GM12878 (cell line): ENCODE data around the gene IDI2. TPM values are rescaled to one million over a fixed set of nuclear protein-coding genes. Genes with fewer than 3 reads are reported as not detected.

Experiments used
- ATAC-seq: fragments of 200-7000 bp; cut with Tn5 transposase; 3 replicates; pipeline ENCODE4 v1.9.1; 2020; ENCODE audit warnings: mild to moderate bottlenecking, moderate library complexity
- BruUV-seq: library from RNA; stranded (reverse); fragments of 400-500 nt; replicated peaks from 2 replicates; lab custom pipeline; 2021; lab: Mats Ljungman, UMichigan
- CTCF ChIA-PET: fragments of 300-600 bp; sonication (Branson Sonifier 250); formaldehyde crosslinking; extraction: SDS; loops from one replicate; lab custom pipeline; 2021; ENCODE audit warnings: inconsistent platforms; lab: Yijun Ruan, JAX
- POLR2A ChIA-PET: fragments of 350-600 bp; formaldehyde crosslinking; extraction: SDS; loops from one replicate; lab custom pipeline; 2021; ENCODE audit warnings: inconsistent platforms; lab: Charles Lee
- RAD21 ChIA-PET: fragments of 300-600 bp; sonication (Branson Sonifier 250); formaldehyde crosslinking; loops from one replicate; lab custom pipeline; 2023; ENCODE audit warnings: antibody characterized with exemption; ENCODE audit not compliant: unreplicated experiment; lab: Charles Lee
- SMC1A ChIA-PET: fragments of 300-600 bp; sonication (Branson Sonifier 250); formaldehyde crosslinking; loops from one replicate; lab custom pipeline; 2023; ENCODE audit not compliant: unreplicated experiment, uncharacterized antibody; lab: Charles Lee
- DNase-seq: peaks from one replicate; pipeline ENCODE4 v3.0.0-alpha.2; 2011; ENCODE audit warnings: low read depth, low spot score
- FAIRE-seq: peaks from 3 replicates; lab custom pipeline; 2011; peaks lifted over from hg19 to GRCh38; lab: Jason Lieb, UNC
- H2AFZ ChIP-seq: 2 replicates; pipeline ENCODE4 v1.6.0; 2011; ENCODE audit warnings: low read depth, low read length, control low read depth; ENCODE audit not compliant: control insufficient read depth
- H3K27ac ChIP-seq: 2 replicates; pipeline ENCODE4 v1.5.1; 2011; ENCODE audit warnings: control low read depth; ENCODE audit not compliant: control insufficient read depth, insufficient read depth
- H3K27me3 ChIP-seq, 2 experiments: replicated peaks in 1 of 2; 2 replicates each; pipeline versions ENCODE4 v1.6.0 to v1.6.1; 2011; ENCODE audit warnings: low read length in 1 of 2; ENCODE audit not compliant: control insufficient read depth in 2 of 2, insufficient read depth in 2 of 2
- H3K36me3 ChIP-seq, 2 experiments: 2 replicates each; pipeline ENCODE4 v1.5.1; 2011; ENCODE audit warnings: low read length in 1 of 2; ENCODE audit not compliant: control insufficient read depth in 2 of 2, insufficient read depth in 2 of 2
- H3K4me1 ChIP-seq: 2 replicates; pipeline ENCODE4 v1.6.1; 2011; ENCODE audit warnings: mild to moderate bottlenecking, low read length, moderate library complexity, mixed read lengths; ENCODE audit not compliant: control insufficient read depth, insufficient read depth
- H3K4me2 ChIP-seq: 2 replicates; pipeline ENCODE4 v1.6.0; 2011; ENCODE audit warnings: control low read depth; ENCODE audit not compliant: control insufficient read depth, insufficient read depth
- H3K4me3 ChIP-seq: fragments of 200-600 bp; sonication (generic); 2 replicates; pipeline ENCODE4 v1.5.1; 2016
- H3K79me2 ChIP-seq: 2 replicates; pipeline ENCODE4 v1.6.0; 2011; ENCODE audit warnings: low read length; ENCODE audit not compliant: control insufficient read depth, insufficient read depth
- H3K9ac ChIP-seq: 2 replicates; pipeline ENCODE4 v1.8.0; 2011; ENCODE audit warnings: low read length, control low read depth, mixed read lengths; ENCODE audit not compliant: control insufficient read depth, insufficient read depth
- H3K9me3 ChIP-seq: replicated peaks from 3 replicates; pipeline ENCODE4 v1.5.1; 2011; ENCODE audit warnings: mild to moderate bottlenecking, low read length; ENCODE audit not compliant: control insufficient read depth, insufficient read depth
- H4K20me1 ChIP-seq: 2 replicates; pipeline ENCODE4 v1.6.0; 2011; ENCODE audit not compliant: control insufficient read depth, insufficient read depth
- ATF2 ChIP-seq: IDR thresholded peaks from 2 replicates; pipeline ENCODE4 v1.6.1; 2012; ENCODE audit warnings: low read length, inconsistent platforms
- BCL11A ChIP-seq: IDR thresholded peaks from 2 replicates; pipeline ENCODE4 v1.6.1; 2011; ENCODE audit warnings: low read depth, low read length
- BRCA1 ChIP-seq: IDR thresholded peaks from 2 replicates; pipeline ENCODE4 v1.6.1; 2011; ENCODE audit warnings: low read depth, low read length, improper control_type of control experiment
- CBX5 ChIP-seq: sonication (generic); IDR thresholded peaks from 2 replicates; pipeline ENCODE4 v1.6.1; 2016; ENCODE audit warnings: low read depth, moderate library complexity, mild to moderate bottlenecking, inconsistent platforms
- CHD4 ChIP-seq: fragments of 200-600 bp; sonication (generic); IDR thresholded peaks from 2 replicates; pipeline ENCODE4 v1.6.1; 2016; ENCODE audit warnings: mild to moderate bottlenecking
- EED ChIP-seq: sonication (generic); IDR thresholded peaks from 2 replicates; pipeline ENCODE4 v1.6.1; 2016; ENCODE audit warnings: antibody characterized with exemption, low read depth
- IKZF2 ChIP-seq, 2 experiments: fragments of 450-650 bp; IDR thresholded peaks; 2 replicates each; pipeline ENCODE4 v1.6.1; 2017; ENCODE audit warnings: mild to moderate bottlenecking in 2 of 2, moderate library complexity in 2 of 2
- JUND ChIP-seq: IDR thresholded peaks from 2 replicates; pipeline ENCODE4 v1.6.1; 2012; ENCODE audit warnings: low read depth, mild to moderate bottlenecking, low read length, improper control_type of control experiment, moderate library complexity
- KDM1A ChIP-seq: fragments of 200-600 bp; sonication (generic); IDR thresholded peaks from 2 replicates; pipeline ENCODE4 v1.6.1; 2016; ENCODE audit warnings: borderline replicate concordance
- MYB ChIP-seq: fragments of 150-350 bp; IDR thresholded peaks from 2 replicates; pipeline ENCODE4 v1.6.1; 2014; ENCODE audit warnings: mild to moderate bottlenecking, low read depth, low read length, borderline replicate concordance
- NFIC ChIP-seq: IDR thresholded peaks from 2 replicates; pipeline ENCODE4 v1.6.1; 2012; ENCODE audit warnings: low read depth, mild to moderate bottlenecking, inconsistent platforms, low read length, moderate library complexity
- RAD51 ChIP-seq: fragments of 450-650 bp; IDR thresholded peaks from 2 replicates; pipeline ENCODE4 v1.6.1; 2016; ENCODE audit warnings: moderate library complexity, mild to moderate bottlenecking, inconsistent platforms
- SREBF1 ChIP-seq: IDR thresholded peaks from 2 replicates; pipeline ENCODE4 v1.6.1; 2012; ENCODE audit warnings: mild to moderate bottlenecking, low read length
- ZNF217 ChIP-seq: fragments of 450-650 bp; IDR thresholded peaks from 2 replicates; pipeline ENCODE4 v1.6.1; 2017; ENCODE audit warnings: antibody characterized with exemption, mild to moderate bottlenecking
- ZNF24 ChIP-seq: fragments of 450-650 bp; IDR thresholded peaks from 2 replicates; pipeline ENCODE4 v1.6.1; 2017; ENCODE audit warnings: antibody characterized with exemption, mild to moderate bottlenecking
- WGBS: methylation state at CpG from one replicate; pipeline ENCODE4 v1.1.6; 2016; ENCODE audit warnings: low lambda C conversion rate; ENCODE audit not compliant: insufficient replicate concordance, insufficient coverage; ENCODE audit errors: missing lambda C conversion rate; 5-methylcytosine and 5-hydroxymethylcytosine counted together
- in situ Hi-C: fragments of 300-500 bp; cut with MboI; formaldehyde crosslinking; loops from 9 replicates; pipeline ENCODE4 v1.14.3; 2018; ENCODE audit warnings: mixed read lengths
- intact Hi-C: fragments of 100-400 bp; cut with micrococcal nuclease; formaldehyde crosslinking; loops from one replicate; pipeline ENCODE4 v1.14.2; 2022; ENCODE audit not compliant: unreplicated experiment
- polyA plus RNA-seq, 11 experiments: library from polyadenylated mRNA; depleted of rRNA in 4 of 11; unstranded in 6 of 11; stranded (reverse) in 5 of 11; fragments of >200 nt; fragmentation: Nextera tagmentation in 4 of 11; fragmentation: Illumina TruSeq in 1 of 11; extraction: Ambion mirVana in 4 of 11; extraction: Trizol in 1 of 11; gene quantifications; 1 replicate in 1 of 11; 2 replicates in 10 of 11; pipeline versions ENCODE4 v1.2.1 to v1.2.3, GENCODE V29; 2011 to 2016; ENCODE audit warnings: inconsistent platforms in 2 of 11, missing spikeins in 2 of 11, low read depth in 1 of 11
- total RNA-seq, 4 experiments: library from RNA; depleted of rRNA in 3 of 4; stranded (reverse); fragments of >200 nt in 3 of 4; fragmentation: Illumina TruSeq in 1 of 4; extraction: Trizol in 1 of 4; gene quantifications; 2 replicates each; pipeline versions ENCODE4 v1.2.1 to v1.2.3, GENCODE V29; 2013 to 2021
- TF ChIP-seq, protein P1 (sequence below): fragments of 450-650 bp; IDR thresholded peaks from 2 replicates; pipeline ENCODE4 v1.6.1; 2016; ENCODE audit warnings: mild to moderate bottlenecking
- TF ChIP-seq, protein P2 (sequence below): fragments of 450-650 bp; IDR thresholded peaks from 2 replicates; pipeline ENCODE4 v1.6.1; 2017; ENCODE audit warnings: mild to moderate bottlenecking, moderate library complexity
- TF ChIP-seq, protein P3 (sequence below): IDR thresholded peaks from 2 replicates; pipeline ENCODE4 v1.6.1; 2011; ENCODE audit warnings: low read depth, mild to moderate bottlenecking, low read length, moderate library complexity, borderline replicate concordance; ENCODE audit errors: extremely low read depth

The IDI2 gene
- total and polyA plus RNA-seq, 10 of the 15 experiments (the other 5 are each of a cell fraction or from before 2014, with no cell fraction given): 0.06 TPM; not detected in 9

DNA sequence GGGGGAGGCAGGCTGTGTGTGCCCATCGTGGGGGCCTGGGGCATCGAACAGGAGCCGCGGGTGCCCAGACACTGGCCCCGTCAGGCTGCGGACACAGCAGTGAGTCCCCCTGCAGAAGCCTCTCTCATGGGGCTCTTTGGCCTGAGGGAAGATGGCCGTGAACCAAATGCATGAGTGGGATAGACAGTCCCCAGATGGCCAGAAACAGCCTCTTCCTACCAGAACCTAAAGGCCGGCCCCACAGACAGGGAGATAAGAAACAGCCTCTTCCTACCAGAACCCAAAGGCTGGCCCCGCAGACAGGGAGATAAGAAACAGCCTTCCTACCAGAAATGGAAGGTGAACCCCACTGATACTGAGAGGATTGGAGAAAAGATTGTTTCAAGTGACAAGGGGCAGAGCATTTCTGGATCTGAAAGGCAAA lies 16.6 kb downstream of the IDI2 start (continued):
- no peak for TF ChIP-seq IKZF2 (IDR thresholded peaks at IDR 0.05)

DNA sequence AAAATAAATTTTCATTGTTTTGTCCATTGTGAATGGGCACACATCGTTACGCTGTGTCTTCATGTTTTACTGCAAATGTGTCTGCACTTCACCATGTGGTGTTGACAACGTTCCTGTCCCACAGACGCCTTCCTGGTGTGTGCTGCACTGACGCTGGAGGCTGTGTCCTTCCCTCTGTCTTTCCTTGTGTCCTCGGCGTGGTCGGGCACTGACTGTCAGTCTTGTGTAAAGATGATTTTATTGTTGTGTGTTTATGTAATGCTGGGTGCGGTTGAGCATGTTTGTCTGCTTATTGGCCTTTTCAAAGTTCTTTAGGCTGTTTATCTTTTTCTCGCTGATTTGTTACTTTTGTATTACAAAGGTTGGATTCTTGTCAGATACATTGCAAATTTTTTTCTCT lies 18.1 kb downstream of the IDI2 start:
- CTCF ChIA-PET: no interaction called here
- POLR2A ChIA-PET: no interaction called here
- Histone ChIP-seq H3K4me2 (no peak overlapping the region), H3K9me3 (peaks cover 3% of the 10 kb centered on the region; the same call in 2 of the 3 replicates), H3K27me3 (no peaks in the 10 kb centered on the region), H3K4me1 (no peaks in the 10 kb centered on the region), H3K79me2 (peaks cover 7% of the 10 kb centered on the region), H3K9ac (no peak overlapping the region), H4K20me1 (no peaks in the 10 kb centered on the region; the same call in 1 of the 2 replicates), H3K27ac (no peak overlapping the region), H3K4me3 (no peak overlapping the region), H3K36me3 (peaks cover 50 to 60% of the 10 kb centered on the region in 2 experiments), H2AFZ (no peak overlapping the region)
- WGBS: 95% methylated on average over 10 of the region's 10 CpGs
- no TSS peak for BruUV-seq
- no peak for FAIRE-seq
- ATAC-seq: no peak
- in situ Hi-C loops (no loop called here), intact Hi-C loops (no loop called here)
- SMC1A ChIA-PET: no interaction called here
- DNase-seq: no peak
- RAD21 ChIA-PET: no interaction called here
- TF ChIP-seq CHD4: no peak
- TF ChIP-seq, protein P1, sequence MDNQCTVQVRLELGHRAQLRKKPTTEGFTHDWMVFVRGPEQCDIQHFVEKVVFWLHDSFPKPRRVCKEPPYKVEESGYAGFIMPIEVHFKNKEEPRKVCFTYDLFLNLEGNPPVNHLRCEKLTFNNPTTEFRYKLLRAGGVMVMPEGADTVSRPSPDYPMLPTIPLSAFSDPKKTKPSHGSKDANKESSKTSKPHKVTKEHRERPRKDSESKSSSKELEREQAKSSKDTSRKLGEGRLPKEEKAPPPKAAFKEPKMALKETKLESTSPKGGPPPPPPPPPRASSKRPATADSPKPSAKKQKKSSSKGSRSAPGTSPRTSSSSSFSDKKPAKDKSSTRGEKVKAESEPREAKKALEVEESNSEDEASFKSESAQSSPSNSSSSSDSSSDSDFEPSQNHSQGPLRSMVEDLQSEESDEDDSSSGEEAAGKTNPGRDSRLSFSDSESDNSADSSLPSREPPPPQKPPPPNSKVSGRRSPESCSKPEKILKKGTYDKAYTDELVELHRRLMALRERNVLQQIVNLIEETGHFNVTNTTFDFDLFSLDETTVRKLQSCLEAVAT: no peak
- TF ChIP-seq RAD51: no peak
- no peak for TF ChIP-seq NFIC
- TF ChIP-seq, protein P2, sequence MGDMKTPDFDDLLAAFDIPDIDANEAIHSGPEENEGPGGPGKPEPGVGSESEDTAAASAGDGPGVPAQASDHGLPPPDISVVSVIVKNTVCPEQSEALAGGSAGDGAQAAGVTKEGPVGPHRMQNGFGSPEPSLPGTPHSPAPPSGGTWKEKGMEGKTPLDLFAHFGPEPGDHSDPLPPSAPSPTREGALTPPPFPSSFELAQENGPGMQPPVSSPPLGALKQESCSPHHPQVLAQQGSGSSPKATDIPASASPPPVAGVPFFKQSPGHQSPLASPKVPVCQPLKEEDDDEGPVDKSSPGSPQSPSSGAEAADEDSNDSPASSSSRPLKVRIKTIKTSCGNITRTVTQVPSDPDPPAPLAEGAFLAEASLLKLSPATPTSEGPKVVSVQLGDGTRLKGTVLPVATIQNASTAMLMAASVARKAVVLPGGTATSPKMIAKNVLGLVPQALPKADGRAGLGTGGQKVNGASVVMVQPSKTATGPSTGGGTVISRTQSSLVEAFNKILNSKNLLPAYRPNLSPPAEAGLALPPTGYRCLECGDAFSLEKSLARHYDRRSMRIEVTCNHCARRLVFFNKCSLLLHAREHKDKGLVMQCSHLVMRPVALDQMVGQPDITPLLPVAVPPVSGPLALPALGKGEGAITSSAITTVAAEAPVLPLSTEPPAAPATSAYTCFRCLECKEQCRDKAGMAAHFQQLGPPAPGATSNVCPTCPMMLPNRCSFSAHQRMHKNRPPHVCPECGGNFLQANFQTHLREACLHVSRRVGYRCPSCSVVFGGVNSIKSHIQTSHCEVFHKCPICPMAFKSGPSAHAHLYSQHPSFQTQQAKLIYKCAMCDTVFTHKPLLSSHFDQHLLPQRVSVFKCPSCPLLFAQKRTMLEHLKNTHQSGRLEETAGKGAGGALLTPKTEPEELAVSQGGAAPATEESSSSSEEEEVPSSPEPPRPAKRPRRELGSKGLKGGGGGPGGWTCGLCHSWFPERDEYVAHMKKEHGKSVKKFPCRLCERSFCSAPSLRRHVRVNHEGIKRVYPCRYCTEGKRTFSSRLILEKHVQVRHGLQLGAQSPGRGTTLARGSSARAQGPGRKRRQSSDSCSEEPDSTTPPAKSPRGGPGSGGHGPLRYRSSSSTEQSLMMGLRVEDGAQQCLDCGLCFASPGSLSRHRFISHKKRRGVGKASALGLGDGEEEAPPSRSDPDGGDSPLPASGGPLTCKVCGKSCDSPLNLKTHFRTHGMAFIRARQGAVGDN: no peak
- no peak for TF ChIP-seq MYB
- no peak for TF ChIP-seq CBX5
- no peak for TF ChIP-seq EED
- TF ChIP-seq KDM1A: no peak
- no peak for TF ChIP-seq JUND
- TF ChIP-seq BCL11A: no peak
- no peak for TF ChIP-seq ZNF217
- TF ChIP-seq BRCA1: no peak
- no peak for TF ChIP-seq SREBF1
- TF ChIP-seq ZNF24: no peak
- TF ChIP-seq ATF2: no peak
- TF ChIP-seq, protein P3, sequence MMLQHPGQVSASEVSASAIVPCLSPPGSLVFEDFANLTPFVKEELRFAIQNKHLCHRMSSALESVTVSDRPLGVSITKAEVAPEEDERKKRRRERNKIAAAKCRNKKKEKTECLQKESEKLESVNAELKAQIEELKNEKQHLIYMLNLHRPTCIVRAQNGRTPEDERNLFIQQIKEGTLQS: no peak
